Naive thymus-derived CD8-positive, alpha-beta T cell (primary cell): ENCODE results near the gene P2RY13. TPM values are rescaled to one million over a fixed set of nuclear protein-coding genes. Genes with fewer than 3 reads are reported as not detected.

Source experiments
- ATAC-seq, 2 donors: fragments of 150-1000 bp; cut with Tn5 transposase in 1 of 2; sonication (Bioruptor Pico), chemical (Tn5 transposase) in 1 of 2; 1 replicate in 1 of 2; 2 replicates in 1 of 2; pipeline ENCODE4 v1.10.0; 2021; ENCODE audit warnings: mild to moderate bottlenecking in 2 of 2, moderate library complexity in 2 of 2
- POLR2A ChIA-PET: fragments of 350-600 bp; sonication (Branson Sonifier 250); formaldehyde crosslinking; loops from one replicate; lab custom pipeline; 2021; ENCODE audit warnings: antibody characterized with exemption; lab: Charles Lee
- DNase-seq, 10 donors: peaks; one replicate each; pipeline versions ENCODE4 v3.0.0 to v3.0.0-alpha.2; 2020 to 2022
- H3K27ac Mint-ChIP-seq, 10 donors: one replicate each; pipeline ENCODE4 v1.8.0; 2020 to 2022; ENCODE audit warnings: mild to moderate bottlenecking in 10 of 10, mixed read lengths in 10 of 10, moderate library complexity in 4 of 10, inconsistent platforms in 1 of 10
- H3K27me3 Mint-ChIP-seq, 5 donors: one replicate each; pipeline ENCODE4 v1.8.0; 2021 to 2022; ENCODE audit warnings: mixed read lengths in 5 of 5
- H3K36me3 Mint-ChIP-seq, 3 donors: one replicate each; pipeline ENCODE4 v1.8.0; 2020 to 2022; ENCODE audit warnings: mixed read lengths in 3 of 3, mild to moderate bottlenecking in 2 of 3, inconsistent platforms in 1 of 3
- H3K4me1 Mint-ChIP-seq, 4 donors: one replicate each; pipeline ENCODE4 v1.8.0; 2021 to 2022; ENCODE audit warnings: mixed read lengths in 4 of 4
- H3K4me3 Mint-ChIP-seq, 10 donors: one replicate each; pipeline ENCODE4 v1.8.0; 2020 to 2022; ENCODE audit warnings: mild to moderate bottlenecking in 10 of 10, mixed read lengths in 10 of 10, moderate library complexity in 6 of 10, inconsistent platforms in 1 of 10
- H3K9me3 Mint-ChIP-seq, 9 donors: one replicate each; pipeline ENCODE4 v1.8.0; 2020 to 2022; ENCODE audit warnings: mixed read lengths in 9 of 9, mild to moderate bottlenecking in 3 of 9, inconsistent platforms in 1 of 9, moderate library complexity in 1 of 9
- polyA plus RNA-seq, 3 donors: library from polyadenylated mRNA; unstranded; fragments of 300-500 nt; fragmentation: Illumina TruSeq; gene quantifications; one replicate each; pipeline ENCODE4 v1.2.3, GENCODE V29; 2021
- total RNA-seq, 8 experiments: library from RNA in 2 of 8; stranded (reverse) in 2 of 8; gene quantifications; one replicate each; pipeline ENCODE4 v1.2.3 and lab custom pipeline; 2021 to 2026

The P2RY13 gene
- total and polyA plus RNA-seq, 5 experiments from 2014 or later = 0.05 to 0.06 TPM; not detected in 3

DNA sequence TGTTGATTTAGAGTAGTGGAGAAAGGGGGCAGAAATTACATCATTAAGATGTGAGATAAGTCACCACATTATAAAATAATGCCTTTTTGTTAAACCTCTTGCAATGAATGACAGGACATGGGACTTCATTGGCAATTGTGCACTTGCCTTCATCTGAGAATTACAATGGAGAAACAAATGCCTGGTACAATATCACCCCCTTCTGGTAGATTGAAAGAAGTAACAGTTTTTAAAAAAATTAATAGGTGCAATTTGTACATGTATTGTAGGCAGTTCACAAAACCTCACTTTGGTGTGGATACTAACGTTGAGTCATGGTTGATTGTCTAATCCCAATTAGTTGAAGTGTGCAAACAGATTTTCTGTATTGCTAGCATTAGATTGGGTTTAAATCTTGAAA, 46.4 kb downstream of the P2RY13 start:
- Mint-ChIP-seq H3K36me3 (no peaks in the 10 kb centered on the region), H3K27ac (peak overlapping the region in 2 of 10 donors; percentile 20 to 30), H3K9me3 (no peaks in the 10 kb centered on the region), H3K4me1 (peaks cover 7 to 31% (median 15%) of the 10 kb centered on the region in 4 donors), H3K4me3 (no peak overlapping the region), H3K27me3 (no peaks in the 10 kb centered on the region)
- ATAC-seq = peak; percentile 53 to 62
- POLR2A ChIA-PET = interaction anchor here (1.1 kb wide), 1 partner anchor 14 kb away, joined by 3 read pairs; no protein-coding TSS in a partner anchor
- peak in 3 of 10 donors; percentile 72 to 75 (median 73) for DNase-seq

DNA sequence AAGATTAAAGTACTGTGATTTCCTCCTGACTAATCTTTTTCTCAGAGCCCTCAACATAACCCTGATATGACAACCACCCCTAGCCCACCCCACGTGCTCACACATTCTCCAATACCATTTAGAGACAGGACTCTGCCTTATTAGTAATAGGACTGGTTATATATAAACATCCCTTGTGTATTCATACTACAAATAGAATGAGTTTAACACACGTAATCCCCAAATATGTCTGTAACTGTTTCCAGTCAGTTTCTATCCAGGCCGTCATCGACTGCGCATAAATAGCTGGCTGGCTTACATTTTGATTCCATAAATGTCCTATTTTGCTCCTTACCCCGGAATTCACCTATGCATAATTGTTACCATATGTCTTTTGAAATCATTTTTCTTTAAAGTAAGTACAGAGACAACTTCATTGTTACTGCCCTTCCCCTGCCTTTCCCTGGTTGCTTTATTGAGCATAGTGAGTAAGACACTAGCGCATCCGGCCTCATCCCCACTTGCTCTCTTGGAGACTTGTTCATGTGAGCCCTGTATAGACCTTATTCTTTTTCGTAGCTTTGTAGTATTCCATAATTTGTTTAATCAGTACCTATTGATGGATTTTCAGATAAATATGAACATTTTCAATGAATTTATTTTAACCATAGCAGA, 47.6 kb downstream of the P2RY13 start:
- Mint-ChIP-seq H3K4me1 (peaks cover 8 to 41% (median 19%) of the 10 kb centered on the region in 4 donors), H3K27me3 (no peaks in the 10 kb centered on the region), H3K4me3 (no peak overlapping the region), H3K36me3 (no peaks in the 10 kb centered on the region), H3K27ac (no peak overlapping the region), H3K9me3 (no peaks in the 10 kb centered on the region)
- ATAC-seq (no peak), DNase-seq (no peak)
- POLR2A ChIA-PET = interaction anchor here (1.1 kb wide), 1 partner anchor 13 kb away, joined by 3 read pairs; no protein-coding TSS in a partner anchor

DNA sequence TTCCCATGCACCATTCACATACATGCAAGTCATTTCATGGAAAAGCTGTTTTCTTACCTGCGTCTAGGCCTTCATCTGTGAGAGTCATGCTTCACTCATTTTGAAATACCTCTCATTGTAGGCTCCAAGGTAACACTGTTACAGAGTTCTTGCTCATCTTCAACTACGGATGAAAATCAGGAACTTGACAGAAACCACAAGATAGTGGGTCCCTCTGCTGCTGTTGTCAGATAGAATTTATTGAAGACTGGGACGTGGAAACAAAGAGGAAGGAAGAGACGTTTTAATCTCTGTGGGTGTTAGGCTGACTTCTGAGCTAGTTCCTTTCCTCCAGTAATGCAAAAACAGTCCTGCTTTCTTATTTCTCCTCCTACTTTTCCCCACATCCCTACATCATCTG, 51.1 kb downstream of the P2RY13 start, which contains the start of gene P2RY14:
P2RY14 (minus strand) TSS at position 313 of the 400 bp plus-strand sequence. CDS start 64,226 bp downstream, outside the sequence.
- Mint-ChIP-seq H3K27ac (peak within 1 kb of the TSS in 9 of 10 donors; percentile 29 to 89 (median 84)), H3K4me3 (peak within 1 kb of the TSS in 5 of 10 donors; percentile 18 to 41 (median 39)), H3K36me3 (no peaks in the 10 kb centered on the region), H3K4me1 (peaks cover 20 to 60% (median 42%) of the 10 kb centered on the region in 4 donors), H3K27me3 (no peaks in the 10 kb centered on the region), H3K9me3 (no peaks in the 10 kb centered on the region)
- peak in 1 of 2 donors; percentile 39 for ATAC-seq
- DNase-seq = peak in 2 of 10 donors; percentile 3 to 15
- POLR2A ChIA-PET = interaction anchor here (0.9 to 1.7 kb wide), 2 partner anchors 50 to 67 kb away, joined by 3 to 4 read pairs; no protein-coding TSS in a partner anchor

DNA sequence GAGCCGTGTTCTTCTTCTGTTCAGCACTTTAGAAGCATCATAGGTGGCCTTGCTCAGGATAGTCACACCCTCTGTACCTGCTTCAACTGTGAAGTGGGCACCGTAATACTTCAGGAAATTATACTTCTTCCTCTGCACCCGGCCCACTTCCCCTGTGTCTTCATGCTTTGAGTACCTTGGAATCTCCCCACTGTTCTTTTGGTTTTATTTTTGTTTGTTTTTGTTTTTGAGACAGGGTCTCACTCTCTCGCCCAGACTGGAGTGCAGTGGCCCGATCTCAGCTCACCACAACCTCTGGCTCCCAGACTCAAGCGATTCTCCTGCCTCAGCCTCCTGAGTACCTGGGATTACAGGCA, 52.7 kb downstream of the P2RY13 start:
- Mint-ChIP-seq H3K9me3 (no peaks in the 10 kb centered on the region), H3K4me1 (peaks cover 20 to 68% (median 41%) of the 10 kb centered on the region in 4 donors), H3K36me3 (no peaks in the 10 kb centered on the region), H3K27ac (peak overlapping the region; percentile 63 to 97 (median 89)), H3K27me3 (no peaks in the 10 kb centered on the region), H3K4me3 (peak overlapping the region; percentile 31 to 71 (median 56))
- ATAC-seq (peak; percentile 86 to 97), DNase-seq (peak in 8 of 10 donors; percentile 5 to 64 (median 32))
- POLR2A ChIA-PET = interaction anchor here (1.0 kb wide), 1 partner anchor 10 kb away, joined by 3 read pairs; no protein-coding TSS in a partner anchor

Other genes with a start within 250 kb of the P2RY13 start
- gene MED12L, start 243.9 kb downstream of the P2RY13 start, total RNA-seq = under 1 TPM; 0.29 to 0.66 TPM
- gene MED12L, start 243.9 kb downstream of the P2RY13 start, polyA plus RNA-seq = not detected
- gene GPR171, start 126.3 kb downstream of the P2RY13 start, total RNA-seq = 10 to 100 TPM; 35.5 to 39.3 TPM
- gene GPR171, start 126.3 kb downstream of the P2RY13 start, polyA plus RNA-seq = 100 to 1,000 TPM in 2 of 3 donors, 10 to 100 TPM in 1; 69.3 to 123 (median 108) TPM
- under 1 TPM in 1 of 2 experiments, not detected in 1; 0.21 TPM for gene P2RY14, start 51.0 kb downstream of the P2RY13 start, total RNA-seq
- not detected for gene P2RY14, start 51.0 kb downstream of the P2RY13 start, polyA plus RNA-seq
- not detected for gene GPR87, start 12.7 kb downstream of the P2RY13 start, total RNA-seq
- not detected for gene GPR87, start 12.7 kb downstream of the P2RY13 start, polyA plus RNA-seq
- gene P2RY12, start 55.2 kb upstream of the P2RY13 start, total RNA-seq = not detected
- not detected for gene P2RY12, start 55.2 kb upstream of the P2RY13 start, polyA plus RNA-seq
- gene IGSF10, start 131.5 kb upstream of the P2RY13 start, total RNA-seq = not detected
- not detected for gene IGSF10, start 131.5 kb upstream of the P2RY13 start, polyA plus RNA-seq